ENCODE measurements around the gene IPO7. TPM values are rescaled to one million over a fixed set of nuclear protein-coding genes. Genes with fewer than 3 reads are reported as not detected.
"Not testable (repeated sequence)": the region's sequence is repeated elsewhere in the genome, so short reads cannot be mapped to it uniquely, and the experiment has no call there.

The IPO7 gene
- total RNA-seq = 10 to 100 TPM; 53.9 to 70.0 (median 65.3) TPM

DNA sequence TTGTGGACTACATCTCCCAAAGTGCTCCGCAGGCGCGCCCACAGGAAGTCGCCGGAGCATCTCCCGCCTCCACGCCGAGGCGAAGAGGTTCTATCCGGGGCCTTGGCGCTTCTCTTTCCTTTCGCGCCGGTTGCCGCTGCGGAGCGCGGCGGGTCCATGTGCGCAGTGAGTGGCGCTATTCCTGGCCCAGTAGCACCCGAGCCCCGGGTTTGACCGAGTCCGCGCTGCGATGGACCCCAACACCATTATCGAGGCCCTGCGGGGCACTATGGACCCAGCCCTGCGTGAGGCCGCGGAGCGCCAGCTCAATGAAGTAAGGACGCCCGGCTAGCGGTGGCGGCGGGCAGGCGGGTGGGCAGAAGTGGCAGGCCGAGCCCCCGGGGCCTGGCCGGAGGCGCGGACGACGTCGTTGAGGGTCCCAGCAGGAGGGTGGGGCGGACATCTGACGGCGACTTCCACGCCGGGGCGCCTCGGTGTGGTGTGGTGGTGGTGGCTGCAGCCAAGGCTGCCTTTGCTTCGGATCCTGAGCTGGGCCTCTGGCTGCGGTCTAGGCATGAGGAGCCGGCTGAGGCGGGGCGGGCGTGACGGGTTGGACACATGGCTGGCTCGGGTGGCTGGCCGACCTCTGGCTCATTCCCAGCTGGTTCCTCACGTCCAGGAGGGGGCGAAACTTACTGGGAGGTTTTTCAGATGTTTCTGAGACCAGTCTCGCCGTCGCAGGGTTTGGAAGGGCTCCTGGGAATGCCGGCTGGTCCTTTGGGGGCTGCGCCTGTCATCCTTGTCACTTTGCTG lies at the start of gene IPO7:
IPO7 (plus strand) TSS at position 118 of the 792 bp plus-strand sequence; CDS start at position 230, 112 bp downstream.
- H3K4me3 ChIP-seq (ENCODE audit: low read depth, poor library complexity, severe bottlenecking) = peak within 1 kb of the TSS; percentile 84
- intact Hi-C loops (cut with DNase I; ENCODE audit: low total_unique reads) = no loop called here
- no peak for TF ChIP-seq POLR2A (IDR thresholded peaks at IDR 0.05)
- TF ChIP-seq, protein P1, sequence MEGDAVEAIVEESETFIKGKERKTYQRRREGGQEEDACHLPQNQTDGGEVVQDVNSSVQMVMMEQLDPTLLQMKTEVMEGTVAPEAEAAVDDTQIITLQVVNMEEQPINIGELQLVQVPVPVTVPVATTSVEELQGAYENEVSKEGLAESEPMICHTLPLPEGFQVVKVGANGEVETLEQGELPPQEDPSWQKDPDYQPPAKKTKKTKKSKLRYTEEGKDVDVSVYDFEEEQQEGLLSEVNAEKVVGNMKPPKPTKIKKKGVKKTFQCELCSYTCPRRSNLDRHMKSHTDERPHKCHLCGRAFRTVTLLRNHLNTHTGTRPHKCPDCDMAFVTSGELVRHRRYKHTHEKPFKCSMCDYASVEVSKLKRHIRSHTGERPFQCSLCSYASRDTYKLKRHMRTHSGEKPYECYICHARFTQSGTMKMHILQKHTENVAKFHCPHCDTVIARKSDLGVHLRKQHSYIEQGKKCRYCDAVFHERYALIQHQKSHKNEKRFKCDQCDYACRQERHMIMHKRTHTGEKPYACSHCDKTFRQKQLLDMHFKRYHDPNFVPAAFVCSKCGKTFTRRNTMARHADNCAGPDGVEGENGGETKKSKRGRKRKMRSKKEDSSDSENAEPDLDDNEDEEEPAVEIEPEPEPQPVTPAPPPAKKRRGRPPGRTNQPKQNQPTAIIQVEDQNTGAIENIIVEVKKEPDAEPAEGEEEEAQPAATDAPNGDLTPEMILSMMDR (IDR thresholded peaks at IDR 0.05) = no peak
- DNase-seq (ENCODE audit: low spot score in 2 of 2) = peak; percentile 84 to 97
- WGBS, 2 donors = 0% methylated on average over 45 to 69 of the region's 70 CpGs

- TF ChIP-seq, protein P1 (IDR thresholded peaks at IDR 0.05) = no peak
- TF ChIP-seq POLR2A (IDR thresholded peaks at IDR 0.05) = no peak
- intact Hi-C loops (cut with DNase I; ENCODE audit: low total_unique reads) = no loop called here
- WGBS, 2 donors = 63 to 66% methylated on average over 5 of the region's 5 CpGs
- no peak overlapping the region for H3K4me3 ChIP-seq (ENCODE audit: low read depth, poor library complexity, severe bottlenecking)
- no peak for DNase-seq (ENCODE audit: low spot score in 2 of 2)
Observed at GRCh38 chr11:9341638-9342178, 42.7 kb upstream of the IPO7 start.

DNA sequence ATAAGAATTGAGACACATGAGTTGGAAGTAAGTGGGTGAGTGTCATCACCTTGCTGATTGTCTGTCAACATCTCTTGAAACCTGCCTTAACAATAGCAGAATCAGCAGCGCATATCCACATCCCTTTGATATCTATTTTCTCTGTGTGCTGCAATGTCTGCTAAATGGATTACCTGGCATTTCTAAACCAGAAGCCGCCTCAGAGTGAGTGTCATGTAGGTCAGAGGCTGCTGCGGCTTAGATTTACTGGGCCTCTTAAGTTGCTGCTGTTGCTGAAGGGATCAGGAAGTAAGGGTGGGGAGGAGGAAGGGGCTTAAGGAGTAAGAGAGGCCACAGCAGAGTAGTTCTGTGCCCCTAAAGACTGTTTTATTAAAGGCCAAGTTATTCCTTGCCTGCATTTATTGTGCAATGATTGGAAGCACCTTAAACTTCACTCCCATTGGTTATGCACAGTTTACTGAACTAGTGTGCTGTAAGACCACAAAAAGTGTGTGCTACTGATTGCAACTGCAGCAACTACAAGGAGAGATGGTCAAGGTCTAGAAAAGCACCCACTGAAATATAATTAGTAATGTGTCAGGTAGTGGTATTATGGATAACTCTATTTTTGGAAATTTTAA lies 40.3 kb upstream of the IPO7 start:
- no peak overlapping the region for H3K4me3 ChIP-seq (ENCODE audit: low read depth, poor library complexity, severe bottlenecking)
- intact Hi-C loops (cut with DNase I; ENCODE audit: low total_unique reads) = no loop called here
- DNase-seq (ENCODE audit: low spot score in 2 of 2) = no peak
- TF ChIP-seq POLR2A (IDR thresholded peaks at IDR 0.05) = no peak
- TF ChIP-seq, protein P1 (IDR thresholded peaks at IDR 0.05) = no peak
- WGBS, 2 donors = 72 to 84% methylated on average over 3 of the region's 3 CpGs

DNA sequence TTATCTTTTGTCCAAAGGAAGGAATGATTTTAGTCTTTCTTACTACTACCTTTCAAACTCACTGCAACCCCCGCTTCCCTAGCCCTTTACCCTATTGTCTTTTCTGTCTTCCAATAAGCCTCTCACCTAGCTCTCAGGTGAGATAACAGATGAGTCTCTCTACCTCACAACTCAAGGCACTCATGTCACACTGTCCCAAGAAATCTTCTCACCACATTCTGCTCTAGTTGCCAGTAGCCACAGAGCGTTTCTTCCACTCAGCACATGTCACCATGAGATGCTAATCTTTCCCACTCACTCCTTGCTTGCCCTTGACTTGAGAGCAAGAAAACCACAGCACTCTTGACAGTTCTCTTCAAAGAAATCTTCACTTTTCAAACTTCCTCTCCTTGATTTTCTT lies 37.4 kb upstream of the IPO7 start:
- TF ChIP-seq, protein P1 (IDR thresholded peaks at IDR 0.05) = no peak
- no peak for TF ChIP-seq POLR2A (IDR thresholded peaks at IDR 0.05)
- H3K4me3 ChIP-seq (ENCODE audit: low read depth, poor library complexity, severe bottlenecking) = no peak overlapping the region
- no peak for DNase-seq (ENCODE audit: low spot score in 2 of 2)
- 63 to 80% methylated on average over 2 of the region's 2 CpGs for WGBS, 2 donors
- intact Hi-C loops (cut with DNase I; ENCODE audit: low total_unique reads) = no loop called here

- 75 to 77% methylated on average over 4 of the region's 4 CpGs for WGBS, 2 donors
- intact Hi-C loops (cut with DNase I; ENCODE audit: low total_unique reads); H3K4me3 ChIP-seq (ENCODE audit: low read depth, poor library complexity, severe bottlenecking); DNase-seq (ENCODE audit: low spot score in 2 of 2): not testable (repeated sequence)
Observed at GRCh38 chr11:9347779-9348178, 36.7 kb upstream of the IPO7 start.

- no peak overlapping the region for H3K4me3 ChIP-seq (ENCODE audit: low read depth, poor library complexity, severe bottlenecking)
- no peak for TF ChIP-seq POLR2A (IDR thresholded peaks at IDR 0.05)
- TF ChIP-seq, protein P1 (IDR thresholded peaks at IDR 0.05) = no peak
- intact Hi-C loops (cut with DNase I; ENCODE audit: low total_unique reads) = no loop called here
- no peak for DNase-seq (ENCODE audit: low spot score in 2 of 2)
- 71 to 76% methylated on average over 6 of the region's 6 CpGs for WGBS, 2 donors
Observed at GRCh38 chr11:9351321-9351881, 33.1 kb upstream of the IPO7 start.

All from lower leg skin (tissue), 4 donors.